ENCODE results near the gene EYS.
"Not testable (repeated sequence)": the region's sequence is repeated elsewhere in the genome, so short reads cannot be mapped to it uniquely, and the experiment has no call there.

The EYS gene

DNA sequence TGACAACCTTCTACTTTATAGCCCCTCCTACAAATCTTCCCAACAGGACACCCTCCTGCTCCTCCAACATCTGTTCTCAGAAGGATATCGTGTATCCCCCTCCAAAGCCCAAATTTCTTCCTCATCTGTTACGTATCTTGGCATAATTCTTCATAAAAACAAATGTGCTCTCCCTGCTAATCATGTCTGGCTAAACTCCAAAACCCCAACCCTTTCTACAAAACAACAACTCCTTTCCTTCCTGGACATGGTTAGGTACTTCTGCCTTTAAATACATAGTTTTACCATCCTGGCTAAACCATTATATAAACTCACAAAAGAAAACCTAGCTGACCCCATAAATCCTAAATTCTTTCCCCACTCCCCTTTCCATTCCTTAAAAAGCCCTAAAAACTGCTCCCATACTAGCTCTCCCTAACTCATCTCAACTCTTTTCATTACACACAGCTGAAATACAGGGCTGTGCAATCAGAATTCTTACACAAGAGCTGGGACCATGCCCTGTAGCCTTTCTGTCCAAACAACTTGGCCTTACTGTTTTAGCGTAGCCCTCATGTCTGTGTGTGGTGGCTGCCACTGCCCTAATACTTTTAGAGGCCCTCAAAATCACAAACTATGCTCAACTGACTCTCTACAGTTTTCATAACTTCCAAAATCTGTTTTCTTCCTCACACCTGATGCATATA is 1753.5 kb downstream of the EYS start:
- not testable (repeated sequence) for DNase-seq (ENCODE audit: low read depth)

DNA sequence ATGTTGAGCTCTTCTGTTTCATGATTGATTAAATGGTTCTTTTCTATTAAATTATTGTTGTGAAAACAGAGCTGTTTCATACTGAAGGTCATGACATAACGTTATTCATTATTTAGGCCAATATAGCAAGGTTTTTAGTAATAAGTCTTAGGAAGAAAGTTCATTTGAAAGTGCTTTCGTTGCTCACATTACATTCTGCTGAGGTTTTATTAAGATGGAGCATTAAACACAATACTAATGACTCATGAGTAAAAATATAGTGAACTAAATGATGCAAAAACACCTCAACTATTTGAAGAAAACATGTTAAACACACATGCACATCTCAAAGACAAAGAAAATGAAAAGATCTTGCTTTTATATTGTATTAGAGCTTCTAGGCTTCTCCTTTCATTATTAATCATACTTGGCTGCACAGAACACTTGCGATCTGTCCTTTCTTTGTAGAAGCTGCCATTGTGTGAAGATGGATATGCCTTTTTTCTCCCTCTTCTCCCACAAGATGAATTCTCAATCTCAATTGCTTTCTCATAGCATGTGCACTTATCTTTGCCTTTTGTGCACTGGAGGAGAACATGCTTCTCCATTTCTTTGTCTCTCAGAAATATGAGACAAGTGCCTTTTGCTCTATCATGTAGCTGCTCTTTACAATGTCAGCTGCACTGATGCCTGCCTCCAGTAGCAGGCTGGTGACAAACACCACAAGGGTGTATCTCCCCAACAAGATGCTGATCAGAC is 1759.1 kb downstream of the EYS start:
- DNase-seq (ENCODE audit: low read depth), result no peak

- DNase-seq (ENCODE audit: low read depth), result no peak
These were observed 1761.0 kb downstream of the EYS start for GRCh38 chr6:63945987-63946386.

DNA sequence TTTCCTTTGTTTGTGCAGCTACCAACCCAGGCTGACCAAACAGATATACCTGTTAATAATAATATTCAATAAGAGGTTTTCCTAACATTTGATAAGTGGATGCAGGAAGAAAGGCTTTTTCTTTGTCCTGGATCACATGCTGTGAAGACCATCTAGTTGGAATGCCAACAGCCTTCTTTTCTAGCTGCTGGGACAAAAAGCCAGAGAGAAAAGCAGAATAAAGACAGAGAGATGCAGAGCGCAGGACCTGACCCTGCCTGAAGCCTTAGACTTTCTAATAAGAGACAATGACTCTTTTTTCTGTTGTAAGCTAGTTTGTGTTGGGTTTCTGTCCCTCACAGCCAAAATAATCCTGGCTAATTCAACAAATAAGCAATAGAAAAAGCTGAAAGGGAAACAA is 1763.2 kb downstream of the EYS start:
- no peak for DNase-seq (ENCODE audit: low read depth)

- DNase-seq (ENCODE audit: low read depth), result no peak
These were observed 1765.1 kb downstream of the EYS start for GRCh38 chr6:63941747-63942470.

DNA sequence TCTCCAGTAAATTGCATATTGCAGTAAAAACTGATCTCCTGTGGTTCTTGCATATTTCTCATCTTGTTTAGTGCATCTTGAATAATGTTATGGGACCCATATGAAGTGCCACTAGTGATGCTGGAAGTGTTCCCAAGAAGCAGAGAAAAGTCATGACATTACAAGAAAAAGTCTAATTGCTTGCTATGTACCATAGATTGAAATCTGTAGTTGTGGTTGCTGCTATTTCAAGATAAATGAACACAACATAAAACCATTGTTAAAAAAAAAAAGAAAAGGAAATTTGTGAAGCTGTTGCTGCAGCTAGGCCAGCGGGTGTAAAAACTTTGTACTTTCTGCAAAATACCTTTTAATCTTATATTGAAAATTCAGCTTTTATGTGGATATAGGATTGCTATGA is 1767.0 kb downstream of the EYS start:
- no peak for DNase-seq (ENCODE audit: low read depth)

DNA sequence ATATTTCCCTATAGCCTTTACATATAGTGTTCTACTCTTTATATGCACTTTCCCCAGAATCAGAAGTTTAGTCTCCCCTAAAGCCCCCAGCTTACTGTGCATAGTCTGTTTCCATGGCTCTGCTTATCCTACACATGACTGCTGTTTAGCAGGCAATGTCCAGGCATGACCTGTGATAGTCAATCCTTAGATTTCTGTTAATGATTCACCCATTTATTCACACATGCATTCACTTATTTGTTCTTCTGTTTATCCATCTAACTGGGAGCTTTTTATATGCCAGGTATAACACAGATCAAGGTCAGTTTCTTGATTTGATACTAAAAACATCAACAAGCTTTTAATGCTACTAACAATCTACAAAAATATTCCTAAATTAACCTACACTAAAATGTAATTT is 1770.6 kb downstream of the EYS start:
- no peak for DNase-seq (ENCODE audit: low read depth)

DNA sequence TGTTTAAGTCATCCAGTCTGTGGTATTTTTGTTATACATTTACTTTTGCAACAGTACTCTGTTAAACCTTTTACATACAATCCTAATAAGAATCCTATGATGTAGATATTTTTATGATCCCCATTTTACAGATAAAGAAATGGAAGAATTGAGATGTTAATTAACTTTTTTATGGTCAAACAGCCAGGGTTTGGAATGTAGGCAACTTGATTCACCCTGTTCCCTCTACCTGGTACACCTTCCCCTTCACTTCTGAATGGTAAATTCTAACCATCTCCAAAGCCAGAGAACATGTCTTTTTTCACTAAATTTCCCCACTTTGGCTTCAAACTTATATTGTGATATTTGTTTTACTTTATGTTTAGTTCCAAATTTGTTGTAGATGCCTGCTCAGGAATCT is 1771.3 kb downstream of the EYS start:
- DNase-seq (ENCODE audit: low read depth), result no peak

DNA sequence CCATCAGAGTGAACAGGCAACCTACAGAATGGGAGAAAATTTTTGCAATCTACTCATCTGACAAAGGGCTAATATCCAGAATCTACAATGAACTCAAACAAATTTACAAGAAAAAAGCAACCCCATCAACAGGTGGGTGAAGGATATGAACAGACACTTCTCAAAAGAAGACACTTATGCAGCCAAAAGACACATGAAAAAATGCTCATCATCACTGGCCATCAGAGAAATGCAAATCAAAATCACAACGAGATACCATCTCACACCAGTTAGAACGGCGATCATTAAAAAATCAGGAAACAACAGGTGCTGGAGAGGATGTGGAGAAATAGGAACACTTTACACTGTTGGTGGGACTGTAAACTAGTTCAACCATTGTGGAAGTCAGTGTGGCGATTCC is 1773.1 kb downstream of the EYS start:
- DNase-seq (ENCODE audit: low read depth), result not testable (repeated sequence)

GRCh38 chr6:63930848-63931247 is 1776.2 kb downstream of the EYS start:
- DNase-seq (ENCODE audit: low read depth), result no peak

DNA sequence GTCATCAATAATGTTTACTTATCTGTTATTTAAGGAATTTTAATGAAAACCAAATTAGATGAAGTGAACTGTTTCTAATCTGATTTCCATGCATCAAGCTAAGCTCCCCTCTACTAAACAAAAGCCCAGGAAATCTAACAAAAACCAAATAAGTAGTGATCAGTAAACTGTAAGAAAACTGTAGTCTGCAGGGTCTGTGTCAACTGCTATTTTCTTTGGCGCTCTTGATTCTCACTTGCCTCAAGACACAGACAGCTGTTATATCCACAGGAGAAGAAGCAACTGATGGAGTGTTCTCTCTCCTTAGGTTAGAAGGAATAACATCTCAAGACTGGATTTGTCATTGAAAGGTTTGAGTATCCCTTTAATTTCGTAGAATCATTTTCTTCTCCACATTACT is 1777.9 kb downstream of the EYS start:
- no peak for DNase-seq (ENCODE audit: low read depth)

DNA sequence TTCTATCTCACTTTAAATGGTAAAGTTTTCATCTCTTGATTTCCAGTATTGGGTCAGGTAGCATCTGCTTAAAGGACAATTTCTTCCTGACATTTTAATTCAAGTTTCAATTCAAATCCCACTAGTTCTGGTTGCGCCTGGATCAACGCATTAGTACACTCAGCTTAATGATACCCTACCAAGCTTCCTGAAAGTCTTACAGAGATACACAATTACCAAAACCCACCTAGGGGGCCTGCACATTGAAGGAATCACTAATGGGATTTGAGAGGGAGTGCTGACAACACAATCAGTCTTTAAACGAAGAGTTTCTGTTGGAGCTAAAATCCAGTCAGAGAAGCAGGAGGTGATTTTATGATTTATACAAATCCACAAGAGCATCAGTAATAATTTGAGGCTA is 1778.4 kb downstream of the EYS start:
- DNase-seq (ENCODE audit: low read depth), result no peak

DNA sequence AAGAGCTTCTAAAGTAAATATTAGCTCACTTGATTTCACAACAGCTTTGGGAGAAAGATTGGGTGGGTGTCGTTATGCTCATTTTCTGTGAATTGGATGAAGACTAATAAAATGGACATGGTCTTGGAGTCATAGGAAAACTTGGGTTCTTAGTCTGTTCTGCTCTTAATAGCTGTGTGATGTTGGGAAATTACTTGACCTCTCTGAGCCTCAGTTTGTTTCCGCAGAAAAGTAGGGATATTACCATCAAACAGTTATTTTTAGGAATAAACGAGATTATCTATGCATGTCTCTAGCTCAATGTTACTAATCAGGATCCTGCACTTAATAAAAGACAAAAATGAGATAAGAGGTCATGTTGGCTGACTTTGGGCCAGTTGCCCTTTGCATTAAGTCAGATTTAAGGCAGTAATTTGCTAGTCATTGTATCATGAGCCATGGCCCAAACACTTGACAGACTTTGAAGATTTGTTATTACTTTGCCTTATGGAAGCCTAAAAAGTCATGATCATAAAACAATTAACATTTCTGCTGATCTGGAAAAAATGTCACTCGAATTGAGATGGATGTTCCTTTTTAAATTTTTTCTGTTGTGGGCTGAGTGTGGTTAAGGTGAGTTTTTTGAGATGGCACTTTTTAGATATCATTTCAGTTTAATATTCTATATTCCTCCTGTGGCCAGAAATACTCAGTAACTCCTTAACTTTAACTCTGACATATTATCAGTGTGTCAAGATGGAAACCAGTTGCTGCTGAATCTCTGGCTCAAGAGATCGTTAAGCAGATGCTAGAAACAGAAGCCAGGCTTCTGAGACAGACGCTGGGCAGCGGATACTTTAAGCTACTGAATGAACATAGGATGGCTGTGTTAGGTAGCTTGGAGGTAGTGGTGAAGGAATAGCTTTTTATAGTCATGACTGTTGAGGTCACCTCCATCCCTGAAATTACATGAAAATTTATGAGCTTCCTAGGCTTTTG is 1779.8 kb downstream of the EYS start:
- DNase-seq (ENCODE audit: low read depth), result no peak

DNA sequence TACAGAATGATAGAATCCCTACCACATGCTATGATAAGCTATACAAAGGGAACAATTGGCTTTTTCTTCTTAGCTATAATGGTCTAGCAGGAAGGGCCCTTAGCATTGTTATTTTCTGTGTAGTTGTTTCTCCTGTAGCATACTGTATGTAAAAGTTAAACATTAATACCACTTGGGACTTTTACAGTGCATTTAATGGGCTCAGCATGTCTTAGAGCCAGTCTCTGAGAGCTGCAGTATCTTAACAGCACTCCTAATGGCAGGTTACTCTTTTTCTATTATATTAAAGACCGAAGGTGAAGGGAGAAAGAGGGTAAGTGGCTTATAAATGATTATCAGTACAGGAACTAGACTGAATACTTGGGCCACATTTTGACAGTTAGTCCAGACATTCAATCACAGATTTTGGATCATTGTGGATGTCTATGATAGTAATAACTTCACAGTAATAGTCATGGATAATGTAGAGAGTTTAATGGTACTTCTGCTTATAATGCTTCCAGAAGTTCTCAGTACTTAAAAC is 1780.7 kb downstream of the EYS start:
- no peak for DNase-seq (ENCODE audit: low read depth)

DNA sequence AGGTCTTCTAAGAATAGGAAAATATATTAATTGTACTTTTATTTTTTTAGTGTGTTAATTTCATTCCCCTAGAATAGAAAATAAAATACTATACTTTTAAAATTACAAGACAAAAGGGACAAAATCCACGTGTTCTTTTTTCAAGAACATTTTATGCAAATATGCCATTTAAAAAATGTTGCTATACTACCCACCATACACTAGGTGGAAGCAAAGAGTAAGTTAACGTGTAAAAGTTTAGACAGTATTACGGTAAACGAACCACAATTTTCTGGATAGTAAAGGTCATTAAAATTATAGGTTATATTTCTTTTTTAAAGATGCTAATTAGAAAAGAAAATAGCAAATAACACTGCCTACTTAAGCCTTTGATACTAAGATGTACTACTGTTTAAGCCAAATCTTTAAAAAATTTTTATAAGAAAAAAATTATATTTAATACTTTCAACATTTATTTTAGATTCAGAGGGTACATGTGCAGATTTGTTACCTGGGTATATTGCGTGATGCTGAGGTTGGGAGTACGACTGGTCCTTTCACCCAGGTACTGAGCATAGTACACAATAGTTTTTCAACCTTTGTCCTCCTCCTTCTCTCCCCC is 1783.8 kb downstream of the EYS start:
- peak; percentile 20 for DNase-seq (ENCODE audit: low read depth)

DNA sequence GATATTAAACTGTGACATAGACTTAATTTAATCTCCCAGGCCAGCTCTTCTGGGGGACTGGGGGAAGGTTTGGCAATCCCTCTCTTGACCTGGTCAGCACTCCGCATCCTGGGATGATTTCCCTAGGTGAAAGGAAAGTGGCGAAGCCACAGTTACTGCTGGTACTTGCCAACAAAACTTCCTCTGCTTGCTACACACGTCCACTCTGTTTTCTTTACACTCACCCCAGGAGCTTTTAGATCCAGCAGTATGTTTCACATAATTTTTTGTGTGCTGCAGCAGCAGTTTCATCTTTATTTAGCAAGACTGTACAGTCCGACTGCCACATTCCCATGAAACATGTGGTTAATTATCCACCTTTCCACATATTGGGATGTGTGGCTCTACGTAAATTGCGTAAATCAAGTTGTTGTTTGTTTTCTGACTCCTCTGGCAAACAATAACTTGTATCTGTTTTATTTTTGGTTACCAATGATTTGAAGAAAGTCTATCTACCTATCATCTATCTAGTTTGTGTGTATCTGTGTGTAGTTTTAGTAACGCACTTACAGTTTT is 1787.4 kb downstream of the EYS start:
- no peak for DNase-seq (ENCODE audit: low read depth)

DNA sequence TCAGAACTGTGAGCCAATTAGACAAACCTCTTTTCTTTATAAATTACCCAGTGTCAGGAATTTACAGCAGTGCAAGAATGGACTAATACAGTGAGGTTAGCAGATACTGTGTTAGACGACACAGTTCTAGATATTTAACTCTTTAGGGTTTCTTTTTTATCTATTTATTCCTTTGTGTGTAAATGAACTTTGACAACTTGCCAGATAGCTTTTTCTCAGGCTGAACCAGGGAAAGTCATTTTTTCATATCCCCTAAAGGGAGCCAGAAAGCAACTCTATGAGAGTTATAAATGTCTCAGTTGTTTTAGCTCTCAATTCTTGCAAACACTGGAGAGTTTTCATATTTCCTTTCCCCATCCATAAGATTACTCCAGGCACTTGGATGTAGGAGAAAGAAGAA is 1794.1 kb downstream of the EYS start:
- DNase-seq (ENCODE audit: low read depth), result no peak

DNA sequence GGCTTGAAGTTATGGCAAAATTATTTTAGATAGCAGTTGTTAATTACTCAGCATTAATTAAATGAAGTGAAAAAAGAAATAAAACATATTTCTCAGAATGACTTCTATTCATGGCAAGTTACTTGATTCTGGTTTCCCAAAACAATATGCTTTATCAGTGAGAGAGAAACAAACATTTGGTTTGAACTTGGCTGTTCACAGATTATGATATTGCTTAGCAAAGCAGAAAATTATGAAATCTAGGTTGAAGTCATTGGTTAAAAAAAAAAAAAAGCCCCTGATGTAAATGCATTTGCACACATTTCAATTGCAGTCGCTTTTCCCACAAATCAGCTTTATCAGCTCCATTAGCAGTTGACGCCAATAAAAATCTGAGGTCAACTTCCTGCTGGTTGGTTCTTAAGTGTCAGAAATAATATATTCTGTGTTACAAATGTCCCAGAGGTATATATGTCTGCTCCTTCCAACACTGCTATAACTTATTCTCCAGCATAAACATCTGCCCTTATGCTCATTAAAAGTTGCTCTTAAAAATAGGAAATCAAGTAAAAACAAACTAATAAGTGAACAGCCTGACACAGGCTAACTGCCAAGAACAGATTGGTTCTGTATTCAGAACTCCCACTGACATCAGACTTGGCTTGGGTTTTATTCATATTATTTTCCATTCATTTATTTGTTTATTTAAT is 1796.0 kb downstream of the EYS start:
- no peak for DNase-seq (ENCODE audit: low read depth)

- peak; percentile 92 for DNase-seq (ENCODE audit: low read depth)
These were observed 1802.3 kb downstream of the EYS start for GRCh38 chr6:63904650-63905248.

DNA sequence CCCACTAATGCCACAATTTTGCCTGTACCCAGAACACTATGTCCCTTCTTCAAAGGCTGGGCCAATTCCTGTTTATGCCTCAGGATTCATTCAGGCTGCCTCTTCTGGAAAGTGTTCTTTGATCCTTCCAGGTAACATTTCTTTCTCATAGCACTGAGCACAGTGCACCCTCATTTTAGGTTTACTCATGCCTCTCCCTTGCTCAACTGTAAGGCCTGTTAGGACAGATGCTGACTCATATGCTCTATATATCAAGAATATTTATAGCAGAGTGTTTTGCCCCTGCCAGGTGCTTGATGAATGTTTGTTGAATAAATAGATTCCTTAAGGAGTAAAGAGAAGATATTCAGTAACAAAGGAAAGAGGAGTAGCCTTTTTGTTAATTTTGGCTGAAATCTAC is 1807.5 kb downstream of the EYS start:
- DNase-seq (ENCODE audit: low read depth), result peak; percentile 52
